HepG2 (cell line): ENCODE results near the gene GCHFR. TPM values are rescaled to one million over a fixed set of nuclear protein-coding genes. Genes with fewer than 3 reads are reported as not detected.

Source experiments
- ATAC-seq: fragments of 200-7000 bp; cut with Tn5 transposase; 3 replicates; pipeline ENCODE4 v1.9.1; 2020; ENCODE audit warnings: mild to moderate bottlenecking, moderate library complexity
- BruUV-seq: library from RNA; stranded (reverse); fragments of 400-500 nt; replicated peaks from 2 replicates; lab custom pipeline; 2021; lab: Mats Ljungman, UMichigan
- CTCF ChIA-PET: fragments of 300-600 bp; formaldehyde crosslinking; extraction: SDS; loops from one replicate; lab custom pipeline; 2021; ENCODE audit warnings: low total read pairs, inconsistent platforms, low intra/inter-chr PET ratio; lab: Yijun Ruan, JAX
- POLR2A ChIA-PET: fragments of 350-600 bp; sonication (Branson Sonifier 250); formaldehyde crosslinking; loops from one replicate; lab custom pipeline; 2020; ENCODE audit warnings: antibody characterized with exemption, inconsistent platforms; lab: Yijun Ruan, JAX
- DNase-seq: peaks from one replicate; pipeline ENCODE4 v3.0.0-alpha.2; 2015; ENCODE audit warnings: low spot score
- FAIRE-seq: peaks from 3 replicates; lab custom pipeline; 2011; peaks lifted over from hg19 to GRCh38; lab: Jason Lieb, UNC
- H2AFZ ChIP-seq: one replicate; pipeline ENCODE4 v1.6.1; 2011; ENCODE audit warnings: low read length, inconsistent platforms
- H3K27ac ChIP-seq: fragments of 300-600 bp; 3 replicates; pipeline ENCODE4 v1.8.0; 2011; ENCODE audit warnings: mixed run types, mild to moderate bottlenecking, mixed read lengths, low read length, inconsistent platforms; ENCODE audit not compliant: insufficient read depth; ENCODE audit errors: extremely low read length
- H3K27me3 ChIP-seq, 2 experiments: fragments of 200-600 bp in 1 of 2; 2 replicates in 1 of 2; 3 replicates in 1 of 2; pipeline versions ENCODE4 v1.6.0 to v1.8.0; 2011; ENCODE audit warnings: low read length in 2 of 2, mild to moderate bottlenecking in 2 of 2, moderate library complexity in 2 of 2, inconsistent platforms in 1 of 2; ENCODE audit not compliant: insufficient read depth in 2 of 2, control insufficient read depth in 1 of 2
- H3K36me3 ChIP-seq, 2 experiments: fragments of 200-600 bp in 1 of 2; replicated peaks in 1 of 2; 2 replicates in 1 of 2; 3 replicates in 1 of 2; pipeline versions ENCODE4 v1.5.1 to v1.8.0; 2011; ENCODE audit warnings: low read length in 2 of 2, inconsistent platforms in 1 of 2; ENCODE audit not compliant: insufficient read depth in 2 of 2, control insufficient read depth in 1 of 2
- H3K4me1 ChIP-seq: 2 replicates; pipeline ENCODE4 v1.5.1; 2012; ENCODE audit warnings: low read length, inconsistent platforms; ENCODE audit not compliant: insufficient read depth
- H3K4me2 ChIP-seq: 2 replicates; pipeline ENCODE4 v1.6.0; 2011; ENCODE audit warnings: low read depth, low read length, inconsistent platforms
- H3K4me3 ChIP-seq, 3 experiments: fragments of 200-600 bp in 1 of 3; sonication (generic), shearing (Covaris generic) in 1 of 3; replicated peaks in 1 of 3; 2 replicates each; pipeline ENCODE4 v1.5.1; 2011 to 2016; ENCODE audit warnings: low read length in 3 of 3, inconsistent platforms in 2 of 3, low read depth in 2 of 3, mild to moderate bottlenecking in 2 of 3, control low read depth in 1 of 3, mixed read lengths in 1 of 3; ENCODE audit not compliant: insufficient read depth in 1 of 3
- H3K79me2 ChIP-seq: one replicate; pipeline ENCODE4 v1.6.1; 2011; ENCODE audit warnings: low read length, inconsistent platforms; ENCODE audit not compliant: insufficient read depth
- H3K9ac ChIP-seq: 2 replicates; pipeline ENCODE4 v1.6.0; 2011; ENCODE audit warnings: mild to moderate bottlenecking, low read depth, low read length, inconsistent platforms; ENCODE audit not compliant: insufficient read depth
- H3K9me3 ChIP-seq: 2 replicates; pipeline ENCODE4 v1.5.1; 2012; ENCODE audit warnings: mild to moderate bottlenecking, low read length
- H4K20me1 ChIP-seq: 2 replicates; pipeline ENCODE4 v1.6.0; 2011; ENCODE audit warnings: inconsistent platforms, mild to moderate bottlenecking, low read length, moderate library complexity; ENCODE audit not compliant: insufficient read depth
- AGO2 ChIP-seq: fragments of 200-400 bp; formaldehyde crosslinking; optimal IDR thresholded peaks from 2 replicates; pipeline ENCODE3; 2017; ENCODE audit warnings: mild to moderate bottlenecking, low read depth, low read length, moderate library complexity
- ARID2 ChIP-seq: sonication (generic); formaldehyde crosslinking; IDR thresholded peaks from 2 replicates; pipeline ENCODE4 v1.8.1; 2022; ENCODE audit warnings: mild to moderate bottlenecking, missing genetic modification reagents, borderline replicate concordance
- CBX1 ChIP-seq: IDR thresholded peaks from one replicate; pipeline ENCODE4 v1.6.1; 2016; ENCODE audit warnings: antibody characterized with exemption, low read depth
- DNMT3B ChIP-seq: conservative IDR thresholded peaks from 2 replicates; pipeline ENCODE4 v1.6.1; 2016; ENCODE audit warnings: missing biosample characterization, control low read depth
- EEA1 ChIP-seq: sonication (generic); formaldehyde crosslinking; IDR thresholded peaks from 2 replicates; pipeline ENCODE4 v1.5.1; 2020; ENCODE audit warnings: mild to moderate bottlenecking, missing genetic modification reagents, borderline replicate concordance
- HMGA1 ChIP-seq: sonication (generic); formaldehyde crosslinking; conservative IDR thresholded peaks from 2 replicates; pipeline ENCODE4 v1.4.0; 2020; ENCODE audit warnings: missing genetic modification reagents
- HOXA7 ChIP-seq: sonication (generic); formaldehyde crosslinking; IDR thresholded peaks from 2 replicates; pipeline ENCODE4 v1.8.1; 2022; ENCODE audit warnings: mild to moderate bottlenecking, missing genetic modification reagents, moderate library complexity
- MXD4 ChIP-seq: IDR thresholded peaks from 2 replicates; pipeline ENCODE4 v1.6.1; 2016; ENCODE audit warnings: mild to moderate bottlenecking, missing biosample characterization, missing genetic modification reagents
- ZHX1 ChIP-seq: sonication (generic); formaldehyde crosslinking; IDR thresholded peaks from 2 replicates; pipeline ENCODE4 v1.8.1; 2022; ENCODE audit warnings: low read depth, mild to moderate bottlenecking, missing genetic modification reagents
- ZNF180 ChIP-seq: sonication (generic); formaldehyde crosslinking; IDR thresholded peaks from 2 replicates; pipeline ENCODE4 v1.4.0; 2020; ENCODE audit warnings: low read depth, missing genetic modification reagents, borderline replicate concordance
- ZNF34 ChIP-seq: sonication (generic); formaldehyde crosslinking; IDR thresholded peaks from 2 replicates; pipeline ENCODE4 v1.4.0; 2020; ENCODE audit warnings: mild to moderate bottlenecking, missing genetic modification reagents, borderline replicate concordance
- ZNF431 ChIP-seq: sonication (generic); formaldehyde crosslinking; IDR thresholded peaks from 2 replicates; pipeline ENCODE4 v1.9.0; 2022; ENCODE audit warnings: missing genetic modification reagents, low read depth, mild to moderate bottlenecking, borderline replicate concordance
- ZNF510 ChIP-seq: sonication (generic); formaldehyde crosslinking; IDR thresholded peaks from 2 replicates; pipeline ENCODE4 v1.4.0; 2020; ENCODE audit warnings: low read depth, mild to moderate bottlenecking, missing genetic modification reagents
- ZNF687 ChIP-seq: sonication (generic); formaldehyde crosslinking; IDR thresholded peaks from 2 replicates; pipeline ENCODE4 v1.5.1; 2020; ENCODE audit warnings: mild to moderate bottlenecking, missing genetic modification reagents, moderate library complexity
- ZNF75D ChIP-seq: sonication (generic); formaldehyde crosslinking; IDR thresholded peaks from 2 replicates; pipeline ENCODE4 v1.8.1; 2023; ENCODE audit warnings: missing genetic modification reagents, mild to moderate bottlenecking, borderline replicate concordance
- ZNF777 ChIP-seq: sonication (generic); formaldehyde crosslinking; IDR thresholded peaks from 2 replicates; pipeline ENCODE4 v1.4.0; 2020; ENCODE audit warnings: missing genetic modification reagents
- WGBS: methylation state at CpG from one replicate; pipeline ENCODE4 v1.1.6; 2017; ENCODE audit warnings: low lambda C conversion rate; 5-methylcytosine and 5-hydroxymethylcytosine counted together
- in situ Hi-C: cut with HindIII; loops from 2 replicates; pipeline ENCODE4 v1.10.0; 2017; ENCODE audit warnings: low pct_unique_long_range_greater_than_20kb; ENCODE audit not compliant: extremely low pct_ligation_motif_present
- intact Hi-C: fragments of 100-400 bp; cut with micrococcal nuclease; formaldehyde crosslinking; loops from one replicate; pipeline ENCODE4 v1.10.0; 2022; ENCODE audit not compliant: unreplicated experiment
- polyA plus RNA-seq, 8 experiments: library from polyadenylated mRNA; depleted of rRNA in 3 of 8; stranded (reverse) in 7 of 8; unstranded in 1 of 8; fragments of >200 nt; fragmentation: Illumina TruSeq in 4 of 8; extraction: Trizol in 4 of 8; gene quantifications; 2 replicates each; pipeline versions ENCODE4 v1.2.1 to v1.2.3, GENCODE V29; 2011 to 2016; ENCODE audit warnings: low read depth in 4 of 8, missing spikeins in 1 of 8, mixed read lengths in 1 of 8; ENCODE audit not compliant: insufficient read depth in 1 of 8
- total RNA-seq, 5 experiments: library from RNA; depleted of rRNA; stranded (reverse); fragments of >200 nt; fragmentation: Illumina TruSeq; extraction: Trizol; gene quantifications; 2 replicates each; pipeline ENCODE4 v1.2.3, GENCODE V29; 2016; ENCODE audit warnings: low read depth in 1 of 5

The GCHFR gene
- total and polyA plus RNA-seq, 2 of the 13 experiments (the other 11 are each of a cell fraction or from before 2014, with no cell fraction given): 51.5 to 92.4 TPM

GRCh38 chr15:40768521-40769273 lies 4.8 kb downstream of the GCHFR start:
- Histone ChIP-seq H3K36me3 (peaks cover 9 to 24% of the 10 kb centered on the region in 2 experiments; a peak in 4 of 5 replicates), H3K79me2 (peaks cover 11% of the 10 kb centered on the region), H3K4me3 (no peak overlapping the region), H3K9ac (no peak overlapping the region), H3K27me3 (no peaks in the 10 kb centered on the region), H3K9me3 (no peaks in the 10 kb centered on the region), H3K4me1 (peaks cover 16% of the 10 kb centered on the region), H3K27ac (no peak overlapping the region), H3K4me2 (no peak overlapping the region), H4K20me1 (no peaks in the 10 kb centered on the region), H2AFZ (no peak overlapping the region)
- in situ Hi-C loops: no loop called here
- intact Hi-C loops: no loop called here
- no peak for ATAC-seq
- ChIA-PET CTCF (no interaction called here), POLR2A (no interaction called here)
- WGBS: 93% methylated on average over 12 of the region's 21 CpGs
- FAIRE-seq: no peak
- BruUV-seq: no TSS peak
- DNase-seq: no peak
- no peak for TF ChIP-seq ARID2 (CRISPR knock-in tag)
- TF ChIP-seq ZNF180 (CRISPR knock-in tag): no peak
- no peak for TF ChIP-seq ZNF510
- TF ChIP-seq ZNF431 (CRISPR knock-in tag): no peak
- TF ChIP-seq ZNF75D (CRISPR knock-in tag): no peak
- no peak for TF ChIP-seq HMGA1 (CRISPR knock-in tag)
- no peak for TF ChIP-seq EEA1 (CRISPR knock-in tag)
- no peak for TF ChIP-seq ZNF34
- no peak for TF ChIP-seq MXD4
- 0 out of 2 replicates have a peak, but pooled peaks have one; percentile 4 for TF ChIP-seq ZNF687 (CRISPR knock-in tag)
- TF ChIP-seq ZNF777: no peak
- TF ChIP-seq CBX1: no peak
- no peak for TF ChIP-seq ZHX1
- TF ChIP-seq HOXA7 (CRISPR knock-in tag): no peak
- TF ChIP-seq DNMT3B (CRISPR knock-in tag): no peak
- peak; percentile 61 for TF ChIP-seq AGO2
